K562 (cell line): Measurements from ENCODE around the gene RUNDC3A. TPM values are rescaled to one million over a fixed set of nuclear protein-coding genes. Genes with fewer than 3 reads are reported as not detected.

ENCODE experiments used
- E2F1 ChIP-seq: sonication (generic); formaldehyde crosslinking; IDR thresholded peaks from 2 replicates; pipeline ENCODE4 v1.8.1; 2023; ENCODE audit warnings: mild to moderate bottlenecking, missing genetic modification reagents, moderate library complexity
- E2F8 ChIP-seq: fragments of 450-650 bp; IDR thresholded peaks from 2 replicates; pipeline ENCODE4 v1.7.1; 2018; ENCODE audit warnings: mild to moderate bottlenecking, low read depth; ENCODE audit not compliant: partially characterized antibody
- ETS1 ChIP-seq: conservative IDR thresholded peaks from 2 replicates; pipeline ENCODE4 v1.6.1; 2011; ENCODE audit warnings: low read depth, mild to moderate bottlenecking, low read length; ENCODE audit not compliant: control insufficient read depth
- GTF2A2 ChIP-seq: IDR thresholded peaks from 2 replicates; pipeline ENCODE4 v1.6.1; 2016; ENCODE audit warnings: mild to moderate bottlenecking, missing genetic modification characterization, missing compliant biosample characterization
- HMGN3 ChIP-seq: IDR thresholded peaks from 2 replicates; pipeline ENCODE4 v1.6.1; 2011; ENCODE audit warnings: borderline replicate concordance, low read depth, mild to moderate bottlenecking, mixed read lengths, low read length; ENCODE audit not compliant: insufficient read length; ENCODE audit errors: extremely low read depth
- KHSRP ChIP-seq: fragments of 450-650 bp; IDR thresholded peaks from 2 replicates; pipeline ENCODE4 v1.6.1; 2017
- NUFIP1 ChIP-seq: fragments of 450-650 bp; IDR thresholded peaks from 2 replicates; pipeline ENCODE4 v1.6.1; 2018; ENCODE audit not compliant: partially characterized antibody
- POLR2A ChIP-seq: fragments of 450-650 bp; conservative IDR thresholded peaks from 2 replicates; pipeline ENCODE4 v1.6.1; 2016
- RBBP5 ChIP-seq: fragments of 200-600 bp; sonication (generic); IDR thresholded peaks from 2 replicates; pipeline ENCODE4 v1.6.1; 2012; ENCODE audit warnings: borderline replicate concordance, mild to moderate bottlenecking, low read length, control low read depth, inconsistent platforms; ENCODE audit not compliant: insufficient read depth, poor library complexity, severe bottlenecking
- SMARCA5 ChIP-seq: fragments of 450-650 bp; IDR thresholded peaks from 2 replicates; pipeline ENCODE4 v1.6.1; 2016
- TCF15 ChIP-seq: fragments of 250-450 bp; sonication (Bioruptor Pico); IDR thresholded peaks from 2 replicates; pipeline ENCODE4 v1.8.0; 2022; ENCODE audit warnings: moderate library complexity, mild to moderate bottlenecking, inconsistent platforms
- VEZF1 ChIP-seq: fragments of 200-800 bp; sonication (Bioruptor generic); IDR thresholded peaks from 2 replicates; pipeline ENCODE4 v1.6.1; 2017; ENCODE audit warnings: missing genetic modification characterization, missing compliant biosample characterization
- ZKSCAN1 ChIP-seq: fragments of 150-350 bp; IDR thresholded peaks from 2 replicates; pipeline ENCODE4 v1.6.1; 2016; ENCODE audit warnings: low read depth, low read length
- ZNF24 ChIP-seq: fragments of 450-650 bp; IDR thresholded peaks from 2 replicates; pipeline ENCODE4 v1.6.1; 2016
- ZNF639 ChIP-seq, 2 experiments: fragments of 200-800 bp in 1 of 2; sonication (Bioruptor generic) in 1 of 2; sonication (generic) in 1 of 2; formaldehyde crosslinking in 1 of 2; IDR thresholded peaks in 1 of 2; conservative IDR thresholded peaks in 1 of 2; 2 replicates each; pipeline versions ENCODE4 v1.5.0 to v1.6.1; 2016 to 2020; ENCODE audit warnings: missing compliant biosample characterization in 1 of 2, missing genetic modification characterization in 1 of 2, missing genetic modification reagents in 1 of 2
- ZNF740 ChIP-seq, 3 experiments: fragments of 200-800 bp in 1 of 3; sonication (Bioruptor generic) in 1 of 3; sonication (generic) in 1 of 3; formaldehyde crosslinking in 1 of 3; IDR thresholded peaks; 2 replicates each; pipeline versions ENCODE4 v1.6.1 to v1.8.0; 2016 to 2022; ENCODE audit warnings: mild to moderate bottlenecking in 2 of 3, missing compliant biosample characterization in 2 of 3, missing genetic modification characterization in 2 of 3, missing genetic modification reagents in 1 of 3
- polyA plus RNA-seq, 8 experiments: library from polyadenylated mRNA; depleted of rRNA in 4 of 8; stranded (reverse) in 5 of 8; unstranded in 3 of 8; fragments of >200 nt; fragmentation: Nextera tagmentation in 2 of 8; fragmentation: Illumina TruSeq in 1 of 8; extraction: Ambion mirVana in 2 of 8; extraction: Trizol in 1 of 8; gene quantifications; 2 replicates each; pipeline versions ENCODE4 v1.2.1 to v1.2.3, GENCODE V29; 2011 to 2014; ENCODE audit warnings: inconsistent platforms in 1 of 8, missing spikeins in 1 of 8
- total RNA-seq, 7 experiments: library from RNA; depleted of rRNA in 6 of 7; stranded (reverse); fragments of >200 nt in 6 of 7; fragmentation: Illumina TruSeq in 2 of 7; extraction: Trizol in 2 of 7; gene quantifications; 2 replicates each; pipeline versions ENCODE4 v1.2.1 to v1.2.3, GENCODE V29; 2011 to 2021; ENCODE audit warnings: low replicate concordance in 1 of 7

RUNDC3A gene
- total and polyA plus RNA-seq, 9 of the 15 experiments (the other 6 are each of a cell fraction or from before 2014, with no cell fraction given): not detected

GRCh38 chr17:44324571-44325275, 16.3 kb downstream of the RUNDC3A start, which contains the start of gene SLC25A39 (continued):
- TF ChIP-seq ZNF740 (CRISPR knock-in tag; IDR thresholded peaks at IDR 0.05): peak; percentile 55; the same call in 1 of the 2 replicates
- TF ChIP-seq ZNF740 (tag; IDR thresholded peaks at IDR 0.05): no peak
- TF ChIP-seq GTF2A2 (tag): no peak
- TF ChIP-seq ZNF639 (CRISPR knock-in tag; conservative IDR thresholded peaks at IDR 0.05 in 1 of 2, IDR thresholded peaks at IDR 0.05 in 1 of 2): peak in 1 of 2 experiments; percentile 72; a peak in 1 of 4 replicates
- TF ChIP-seq NUFIP1: peak; percentile 26
- peak; percentile 62 for TF ChIP-seq SMARCA5
- peak; percentile 80 for TF ChIP-seq ETS1
- peak; percentile 66; the same call in 1 of the 2 replicates for TF ChIP-seq POLR2A
- peak; percentile 54 for TF ChIP-seq E2F8
- peak; percentile 47 for TF ChIP-seq E2F1 (CRISPR knock-in tag)
- TF ChIP-seq TCF15 (CRISPR knock-in tag): no peak
- TF ChIP-seq ZNF24: 0 out of 2 replicates have a peak, but pooled peaks have one; percentile 34
- peak; percentile 66 for TF ChIP-seq RBBP5
- peak; percentile 95 for TF ChIP-seq VEZF1 (CRISPR knock-in tag)
- peak; percentile 86 for TF ChIP-seq HMGN3
- TF ChIP-seq KHSRP: no peak
- TF ChIP-seq ZKSCAN1: 0 out of 2 replicates have a peak, but pooled peaks have one; percentile 13
